H1 (cell line): Measurements from ENCODE around the gene MPEG1. TPM values are rescaled to one million over a fixed set of nuclear protein-coding genes. Genes with fewer than 3 reads are reported as not detected.

ENCODE experiments used
- CTCF ChIA-PET: fragments of 300-600 bp; sonication (Branson Sonifier 250); formaldehyde crosslinking; loops from one replicate; lab custom pipeline; 2021; ENCODE audit not compliant: partially characterized antibody; lab: Charles Lee
- POLR2A ChIA-PET: fragments of 300-600 bp; sonication (Branson Sonifier 250); formaldehyde crosslinking; loops from one replicate; lab custom pipeline; 2021; ENCODE audit warnings: inconsistent platforms; ENCODE audit not compliant: partially characterized antibody; lab: Charles Lee
- DNase-seq, 2 experiments: peaks; one replicate each; pipeline versions ENCODE4 v3.0.0 to v3.0.0-alpha.2; 2010 to 2022; ENCODE audit warnings: low spot score in 2 of 2, low read depth in 1 of 2, mixed read lengths in 1 of 2
- FAIRE-seq: peaks from 2 replicates; lab custom pipeline; 2011; peaks lifted over from hg19 to GRCh38; lab: Jason Lieb, UNC
- H2AFZ ChIP-seq: 2 replicates; pipeline ENCODE4 v1.8.1; 2012; ENCODE audit warnings: low read length, inconsistent platforms
- H2AK5ac ChIP-seq: 2 replicates; pipeline ENCODE4 v1.6.1; 2013; ENCODE audit warnings: low read depth, low read length
- H2BK120ac ChIP-seq: replicated peaks from 2 replicates; pipeline ENCODE3; 2013; ENCODE audit warnings: low read depth, low read length, inconsistent platforms
- H2BK12ac ChIP-seq: 2 replicates; pipeline ENCODE4 v1.6.1; 2013; ENCODE audit warnings: low read depth, low read length
- H2BK15ac ChIP-seq: 2 replicates; pipeline ENCODE4 v1.6.1; 2013; ENCODE audit warnings: low read length
- H2BK20ac ChIP-seq: 2 replicates; pipeline ENCODE4 v1.6.1; 2013; ENCODE audit warnings: low read length
- H2BK5ac ChIP-seq: 2 replicates; pipeline ENCODE4 v1.6.1; 2013; ENCODE audit warnings: low read depth, low read length
- H3K14ac ChIP-seq: 2 replicates; pipeline ENCODE4 v1.6.1; 2013; ENCODE audit warnings: inconsistent platforms; ENCODE audit not compliant: insufficient read length
- H3K18ac ChIP-seq: 2 replicates; pipeline ENCODE4 v1.6.1; 2013; ENCODE audit warnings: low read length; ENCODE audit errors: extremely low read depth
- H3K23ac ChIP-seq: 2 replicates; pipeline ENCODE4 v1.6.1; 2013; ENCODE audit warnings: inconsistent platforms; ENCODE audit not compliant: insufficient read length
- H3K23me2 ChIP-seq: 2 replicates; pipeline ENCODE4 v1.6.1; 2013; ENCODE audit warnings: low read depth, low read length
- H3K27ac ChIP-seq: 2 replicates; pipeline ENCODE4 v1.6.1; 2011; ENCODE audit warnings: low read depth, low read length, inconsistent platforms
- H3K27me3 ChIP-seq, 4 experiments: replicated peaks in 1 of 4; 1 replicate in 1 of 4; 2 replicates in 3 of 4; pipeline versions ENCODE4 v1.6.1 to v1.8.1; 2011 to 2013; ENCODE audit warnings: low read length in 3 of 4, mild to moderate bottlenecking in 3 of 4, inconsistent platforms in 2 of 4, mixed read lengths in 2 of 4, moderate library complexity in 1 of 4; ENCODE audit not compliant: control insufficient read depth in 3 of 4, insufficient read depth in 3 of 4; ENCODE audit errors: extremely low read depth in 1 of 4
- H3K36me3 ChIP-seq, 4 experiments: 2 replicates each; pipeline versions ENCODE4 v1.6.1 to v1.8.1; 2011 to 2013; ENCODE audit warnings: mild to moderate bottlenecking in 4 of 4, low read length in 3 of 4, moderate library complexity in 2 of 4, control low read depth in 1 of 4, inconsistent platforms in 1 of 4; ENCODE audit not compliant: insufficient read depth in 4 of 4, control insufficient read depth in 2 of 4
- H3K4ac ChIP-seq: replicated peaks from 2 replicates; pipeline ENCODE3; 2013; ENCODE audit warnings: low read length, low read depth, mixed read lengths, inconsistent platforms; ENCODE audit not compliant: insufficient read length
- H3K4me1 ChIP-seq, 4 experiments: replicated peaks in 1 of 4; 1 replicate in 1 of 4; 2 replicates in 3 of 4; pipeline versions ENCODE4 v1.6.1 to v1.8.1; 2011 to 2013; ENCODE audit warnings: low read length in 3 of 4, inconsistent platforms in 2 of 4, mixed read lengths in 1 of 4; ENCODE audit not compliant: insufficient read depth in 4 of 4, control insufficient read depth in 3 of 4
- H3K4me2 ChIP-seq, 2 experiments: 2 replicates each; pipeline versions ENCODE4 v1.6.1 to v1.8.1; 2011 to 2013; ENCODE audit warnings: low read depth in 2 of 2, low read length in 2 of 2, control low read depth in 1 of 2, inconsistent platforms in 1 of 2, mild to moderate bottlenecking in 1 of 2; ENCODE audit not compliant: insufficient read depth in 1 of 2
- H3K4me3 ChIP-seq, 4 experiments: fragments of 200-600, 300-600 bp in 1 of 4; sonication (generic), shearing (Covaris generic), sonication (Bioruptor Twin) in 1 of 4; 2 replicates each; pipeline versions ENCODE4 v1.5.1 to v1.8.1; 2011 to 2016; ENCODE audit warnings: low read length in 4 of 4, low read depth in 3 of 4, control low read depth in 2 of 4, inconsistent platforms in 2 of 4, mild to moderate bottlenecking in 2 of 4, mixed read lengths in 1 of 4, moderate library complexity in 1 of 4; ENCODE audit not compliant: insufficient read depth in 2 of 4; ENCODE audit errors: extremely low read depth in 1 of 4
- H3K56ac ChIP-seq: replicated peaks from 2 replicates; pipeline ENCODE3; 2013; ENCODE audit warnings: low read depth, mild to moderate bottlenecking, mixed read lengths, low read length, inconsistent platforms; ENCODE audit not compliant: insufficient read length
- H3K79me1 ChIP-seq: 2 replicates; pipeline ENCODE4 v1.6.1; 2013; ENCODE audit warnings: low read depth, low read length, control low read depth
- H3K79me2 ChIP-seq, 2 experiments: 2 replicates each; pipeline versions ENCODE4 v1.6.1 to v1.8.1; 2012 to 2013; ENCODE audit warnings: low read length in 2 of 2, mild to moderate bottlenecking in 2 of 2, inconsistent platforms in 1 of 2; ENCODE audit not compliant: insufficient read depth in 2 of 2, control insufficient read depth in 1 of 2
- H3K9ac ChIP-seq, 4 experiments: replicated peaks in 1 of 4; 1 replicate in 1 of 4; 2 replicates in 3 of 4; pipeline versions ENCODE4 v1.6.1 to v1.8.1; 2011 to 2013; ENCODE audit warnings: low read depth in 3 of 4, low read length in 3 of 4, control low read depth in 2 of 4, mild to moderate bottlenecking in 2 of 4, moderate library complexity in 2 of 4, inconsistent platforms in 1 of 4; ENCODE audit errors: extremely low read depth in 1 of 4
- H3K9me3 ChIP-seq, 2 experiments: 2 replicates each; pipeline versions ENCODE4 v1.6.1 to v1.8.1; 2012 to 2013; ENCODE audit warnings: mild to moderate bottlenecking in 2 of 2, moderate library complexity in 2 of 2, control low read depth in 1 of 2, inconsistent platforms in 1 of 2, low read depth in 1 of 2, low read length in 1 of 2, mixed read lengths in 1 of 2; ENCODE audit not compliant: insufficient read depth in 2 of 2
- H4K20me1 ChIP-seq, 2 experiments: replicated peaks in 1 of 2; 2 replicates each; pipeline versions ENCODE3 to v1.8.1; 2011 to 2013; ENCODE audit warnings: inconsistent platforms in 2 of 2, low read length in 2 of 2, mild to moderate bottlenecking in 1 of 2; ENCODE audit not compliant: insufficient read depth in 2 of 2, control insufficient read depth in 1 of 2
- H4K5ac ChIP-seq: 2 replicates; pipeline ENCODE4 v1.6.1; 2013; ENCODE audit warnings: low read length, low read depth, mixed read lengths, inconsistent platforms; ENCODE audit not compliant: insufficient read length
- H4K8ac ChIP-seq: 2 replicates; pipeline ENCODE4 v1.8.0; 2013; ENCODE audit warnings: mild to moderate bottlenecking, moderate library complexity, low read length, inconsistent platforms; ENCODE audit not compliant: insufficient read depth; ENCODE audit errors: extremely low read depth
- H4K91ac ChIP-seq: replicated peaks from 2 replicates; pipeline ENCODE3; 2013; ENCODE audit warnings: low read length, mixed read lengths, inconsistent platforms; ENCODE audit not compliant: insufficient read length
- WGBS, 2 experiments: shearing (Covaris generic) in 1 of 2; methylation state at CpG; one replicate each; pipeline versions ENCODE4 v1.1.6 to v1.1.7; 2013 to 2015; ENCODE audit warnings: low lambda C conversion rate in 2 of 2, mixed read lengths in 2 of 2, inconsistent platforms in 1 of 2, low coverage in 1 of 2, missing lambda C conversion rate in 1 of 2; ENCODE audit not compliant: insufficient replicate concordance in 2 of 2, insufficient coverage in 1 of 2, insufficient read length in 1 of 2; ENCODE audit errors: extremely low coverage in 1 of 2, missing lambda C conversion rate in 1 of 2; 5-methylcytosine and 5-hydroxymethylcytosine counted together
- polyA plus RNA-seq, 7 experiments: library from polyadenylated mRNA; depleted of rRNA in 3 of 7; stranded (reverse) in 5 of 7; unstranded in 2 of 7; fragments of >200 nt in 5 of 7; fragments of 200-250 nt in 2 of 7; gene quantifications; 1 replicate in 5 of 7; 2 replicates in 1 of 7; 4 replicates in 1 of 7; pipeline versions ENCODE4 v1.2.1 to v1.2.3, GENCODE V29; 2011 to 2013; ENCODE audit warnings: missing spikeins in 2 of 7, mixed read lengths in 2 of 7
- total RNA-seq: library from RNA; stranded (reverse); fragmentation: NEBNext Ultra II Directional; extraction: Animal tissue kit (Norgen Biotek cat#: 25700); gene quantifications from 2 replicates; pipeline ENCODE4 v1.2.1, GENCODE V29; 2021

The MPEG1 gene
- total and polyA plus RNA-seq, 2 of the 8 experiments (the other 6 are each of a cell fraction or from before 2014, with no cell fraction given): not detected

GRCh38 chr11:59198726-59199125 lies 14.0 kb downstream of the MPEG1 start:
- H3K79me2 ChIP-seq: no peaks in the 10 kb centered on the region
- H3K56ac ChIP-seq: no peak overlapping the region
- peaks cover 0 to 2% of the 10 kb centered on the region in 2 experiments for H4K20me1 ChIP-seq
- no peak overlapping the region for H2BK15ac ChIP-seq
- no peak overlapping the region for H4K5ac ChIP-seq
- H3K27ac ChIP-seq: no peak overlapping the region
- no peak overlapping the region for H3K4ac ChIP-seq
- no peaks in the 10 kb centered on the region; a peak in 1 of 7 replicates for H3K4me1 ChIP-seq
- no peak overlapping the region for H2AFZ ChIP-seq
- H3K27me3 ChIP-seq: no peaks in the 10 kb centered on the region
- H4K8ac ChIP-seq: no peak overlapping the region
- no peak overlapping the region for H3K9ac ChIP-seq
- H3K79me1 ChIP-seq: no peaks in the 10 kb centered on the region
- H3K23me2 ChIP-seq: no peaks in the 10 kb centered on the region
- H3K4me2 ChIP-seq: no peak overlapping the region
- no peak overlapping the region for H3K18ac ChIP-seq
- ChIA-PET CTCF (interaction anchor here (1.0 to 2.6 kb wide), 4 partner anchors 12 to 27 kb away, joined by 4 to 26 read pairs (median 15); partner anchors contain the start of gene DTX4), POLR2A (no interaction called here)
- no peak overlapping the region for H2BK20ac ChIP-seq
- WGBS, 2 experiments: 94% methylated on average over 2 of the region's 2 CpGs; no CpG with 5 or more reads in 1 of the 2 experiments
- no peak overlapping the region for H2BK120ac ChIP-seq
- no peak overlapping the region for H2BK12ac ChIP-seq
- H4K91ac ChIP-seq: no peak overlapping the region
- no peak overlapping the region for H3K14ac ChIP-seq
- no peak overlapping the region for H3K23ac ChIP-seq
- H3K9me3 ChIP-seq: peaks cover 4 to 10% of the 10 kb centered on the region in 2 experiments; a peak in 3 of 4 replicates
- H3K36me3 ChIP-seq: peaks cover 6 to 44% (median 28%) of the 10 kb centered on the region in 4 experiments; a peak in 7 of 8 replicates
- DNase-seq (no peak), FAIRE-seq (no peak)
- H2AK5ac ChIP-seq: no peak overlapping the region
- no peak overlapping the region for H3K4me3 ChIP-seq
- H2BK5ac ChIP-seq: no peak overlapping the region
